Fibroblast of skin of right biceps (primary cell): ENCODE results near the gene PDLIM5.
"Not testable (repeated sequence)": the region's sequence is repeated elsewhere in the genome, so short reads cannot be mapped to it uniquely, and the experiment has no call there.

ENCODE experiments used
- DNase-seq: peaks from one replicate; pipeline ENCODE4 v3.0.0-alpha.2; 2013

The PDLIM5 gene

DNA sequence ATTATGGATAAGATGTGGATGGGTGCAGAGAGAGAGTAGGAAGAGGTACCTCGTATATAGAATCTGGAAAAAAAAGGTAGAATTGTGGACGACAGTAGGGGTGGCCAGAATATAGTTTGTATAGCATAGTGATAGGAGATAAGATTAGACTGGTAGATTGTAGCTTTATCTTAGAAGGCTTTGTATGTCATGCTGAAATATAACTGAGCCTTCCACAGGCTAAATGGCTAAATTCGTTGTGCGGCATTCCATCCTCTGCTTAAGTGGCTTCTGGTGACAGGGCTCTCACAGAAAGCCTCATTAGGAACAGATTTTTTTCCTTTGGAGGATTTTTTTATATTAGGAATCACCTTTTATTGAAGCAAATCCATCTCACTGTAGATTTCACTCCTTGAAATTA lies 163.7 kb downstream of the PDLIM5 start:
- no peak for DNase-seq

DNA sequence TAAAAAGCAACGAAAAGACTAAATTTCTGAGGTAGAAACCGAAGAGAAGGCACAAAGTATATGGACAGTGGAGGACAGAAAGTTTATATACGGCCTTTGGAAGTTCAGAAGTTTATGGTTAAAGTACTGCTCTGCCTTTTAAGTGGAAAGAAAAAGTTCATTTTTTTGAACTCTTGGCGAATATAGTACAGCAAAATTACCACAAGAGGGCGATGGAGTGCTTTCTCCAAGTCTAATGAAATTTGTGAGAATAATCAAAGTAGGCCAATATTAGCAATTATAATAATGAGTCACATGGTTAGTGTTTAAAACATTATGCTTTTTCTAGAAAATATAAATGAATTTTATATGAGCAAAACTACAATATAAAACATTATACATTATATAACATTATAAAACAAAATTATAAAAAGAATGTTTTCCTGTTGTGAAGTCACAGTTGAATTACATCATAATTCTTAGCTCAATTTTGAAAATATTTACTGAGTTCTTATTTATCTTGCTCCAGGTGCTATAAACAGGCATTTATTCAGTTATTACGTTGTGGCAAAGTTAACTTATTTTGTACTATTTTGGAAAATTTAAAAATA lies 169.8 kb downstream of the PDLIM5 start:
- peak; percentile 37 for DNase-seq

DNA sequence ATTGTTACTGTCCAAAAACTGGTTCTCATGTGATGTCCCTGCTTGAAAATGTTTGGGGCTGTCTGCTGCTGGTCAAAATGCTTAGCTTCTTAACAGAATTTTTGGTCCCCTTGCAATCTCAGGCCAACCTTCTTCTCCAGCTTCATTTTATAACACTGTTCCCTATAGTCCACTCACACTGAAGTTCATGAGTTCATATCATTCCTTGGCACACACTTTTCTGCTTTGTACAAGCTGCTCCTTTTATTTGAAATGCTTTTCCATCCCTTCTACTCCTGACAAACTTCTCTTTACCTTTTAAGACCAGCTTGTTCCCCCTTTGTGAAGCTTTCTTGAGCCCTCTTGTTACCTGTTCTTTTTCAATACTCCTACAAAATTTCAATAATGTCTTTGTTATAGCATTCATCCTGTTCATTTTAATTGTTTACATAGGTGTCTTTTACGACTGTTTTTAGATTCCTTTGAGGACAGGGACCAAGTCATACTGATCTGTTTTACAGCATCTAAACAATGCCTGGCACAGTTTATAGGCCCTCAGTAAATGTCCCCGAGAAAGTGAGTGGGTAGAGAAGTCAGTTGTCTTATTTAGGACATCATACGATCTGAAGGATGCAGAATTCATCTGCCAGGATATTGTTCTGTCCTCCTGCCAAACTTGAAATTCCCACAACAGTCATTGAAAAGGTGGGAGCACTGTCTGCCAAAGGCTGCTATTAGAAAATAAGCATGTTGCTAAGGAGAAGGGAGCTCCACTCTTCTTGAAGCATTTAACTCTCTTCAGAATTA lies 171.6 kb downstream of the PDLIM5 start:
- DNase-seq, result no peak

DNA sequence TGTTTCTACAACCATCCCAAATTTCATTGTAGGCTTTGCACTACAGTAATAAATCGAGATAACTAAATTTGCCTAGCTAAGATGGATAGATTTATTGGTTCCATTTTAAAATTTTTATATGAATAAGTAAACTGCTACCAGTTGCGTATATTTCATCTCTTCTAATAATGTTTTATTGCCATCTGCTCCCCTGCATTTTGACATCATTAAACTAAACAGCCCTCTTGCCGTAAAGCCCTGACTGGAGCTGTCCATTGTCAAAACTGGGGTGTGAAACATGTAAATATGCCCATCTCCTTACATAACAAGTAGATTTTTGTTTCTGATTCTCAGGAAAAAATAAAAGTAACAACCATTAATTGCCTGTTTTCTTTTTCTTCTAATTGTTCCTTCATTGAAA lies 175.2 kb downstream of the PDLIM5 start:
- no peak for DNase-seq

DNA sequence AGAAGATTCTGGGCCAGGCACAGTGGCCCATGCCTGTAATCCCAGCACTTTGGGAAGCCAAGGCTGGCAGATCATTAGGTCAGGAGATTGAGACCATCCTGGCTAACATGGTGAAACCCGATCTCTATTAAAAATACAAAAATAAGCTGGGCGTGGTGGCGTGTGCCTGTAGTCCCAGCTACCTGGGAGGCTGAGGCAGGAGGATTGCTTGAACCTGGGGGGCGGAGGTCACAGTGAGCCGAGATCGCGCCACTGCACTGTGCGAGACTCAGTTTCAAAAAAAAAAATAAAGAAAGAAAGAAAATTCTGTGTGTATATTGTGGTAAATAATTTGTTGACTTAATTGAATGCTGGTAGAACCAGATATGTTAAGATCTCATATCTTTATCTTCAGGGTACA lies 177.3 kb downstream of the PDLIM5 start:
- not testable (repeated sequence) for DNase-seq

DNA sequence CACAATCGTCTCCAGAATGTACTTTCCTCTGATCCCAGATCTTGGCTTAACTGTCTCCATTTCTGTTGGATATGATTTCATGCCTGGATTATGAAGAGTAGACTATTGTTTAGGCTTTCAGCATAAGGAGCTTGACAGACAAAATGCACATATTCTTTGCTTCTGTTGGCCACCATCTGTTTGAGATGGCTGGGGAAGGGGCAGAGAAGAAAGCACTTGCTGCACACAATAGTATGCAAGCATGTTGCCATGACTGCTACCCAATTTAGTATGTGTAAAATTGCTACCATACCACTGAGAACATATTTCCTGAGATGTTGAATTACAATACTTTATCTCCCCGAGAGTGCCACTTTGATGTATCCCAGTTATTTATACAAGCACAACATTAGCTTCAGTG lies 178.1 kb downstream of the PDLIM5 start:
- no peak for DNase-seq

DNA sequence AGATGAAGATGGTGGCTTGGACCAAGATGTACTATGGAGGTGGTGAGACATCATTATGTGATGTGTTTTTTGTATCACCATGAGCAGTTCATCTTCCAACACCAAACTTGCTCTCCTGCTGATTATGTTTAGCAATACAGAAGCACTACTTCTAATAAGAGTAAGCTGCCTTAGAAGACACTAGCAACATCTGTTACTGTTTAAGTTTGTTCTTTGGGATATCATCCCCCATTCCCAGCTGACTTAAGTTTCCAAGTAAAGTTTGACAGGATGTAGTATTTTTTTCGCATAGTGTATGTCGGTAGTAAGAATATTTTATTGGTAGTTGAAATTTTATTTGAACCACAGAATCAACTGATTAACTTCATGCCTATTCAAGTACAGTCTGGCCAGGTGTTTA lies 182.5 kb downstream of the PDLIM5 start:
- DNase-seq, result peak; percentile 83

DNA sequence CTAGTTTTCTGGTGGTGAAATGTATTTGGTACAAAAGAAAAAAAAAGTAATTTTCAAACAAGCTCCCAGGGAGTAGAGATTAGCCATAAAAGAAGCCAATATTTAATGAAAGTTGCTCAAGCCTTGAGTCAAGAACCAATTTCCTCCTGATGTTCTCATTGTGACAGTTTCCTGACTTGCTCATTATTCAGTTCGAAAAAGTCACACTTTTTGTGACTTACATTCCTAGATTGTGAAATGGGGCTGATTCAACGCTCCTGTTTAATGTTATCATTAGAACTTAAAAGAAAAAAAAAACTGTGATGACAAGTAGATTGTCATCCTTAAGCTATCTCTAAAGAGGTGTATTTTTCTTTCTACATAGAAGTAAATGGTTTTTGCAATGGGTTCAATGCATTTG lies 183.4 kb downstream of the PDLIM5 start:
- DNase-seq, result peak; percentile 70

DNA sequence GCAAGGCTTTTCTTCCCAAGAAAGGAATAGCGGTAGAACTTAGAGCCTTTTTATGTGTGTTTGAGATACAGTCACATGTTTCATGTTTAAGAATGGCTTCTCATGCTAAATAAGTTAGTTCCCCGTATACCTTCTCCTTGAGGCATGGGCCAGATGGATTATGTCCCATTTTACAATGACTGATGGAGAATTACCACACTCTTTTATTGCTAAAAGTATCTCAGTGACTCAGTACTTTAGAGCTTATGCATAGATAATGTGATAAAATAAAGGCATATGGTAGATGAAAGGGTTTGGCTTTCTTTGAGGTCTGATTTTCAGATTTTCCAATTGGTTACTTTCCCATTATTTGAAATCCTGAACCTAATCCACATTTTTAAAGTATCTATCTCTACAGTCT lies 184.3 kb downstream of the PDLIM5 start:
- peak; percentile 53 for DNase-seq

DNA sequence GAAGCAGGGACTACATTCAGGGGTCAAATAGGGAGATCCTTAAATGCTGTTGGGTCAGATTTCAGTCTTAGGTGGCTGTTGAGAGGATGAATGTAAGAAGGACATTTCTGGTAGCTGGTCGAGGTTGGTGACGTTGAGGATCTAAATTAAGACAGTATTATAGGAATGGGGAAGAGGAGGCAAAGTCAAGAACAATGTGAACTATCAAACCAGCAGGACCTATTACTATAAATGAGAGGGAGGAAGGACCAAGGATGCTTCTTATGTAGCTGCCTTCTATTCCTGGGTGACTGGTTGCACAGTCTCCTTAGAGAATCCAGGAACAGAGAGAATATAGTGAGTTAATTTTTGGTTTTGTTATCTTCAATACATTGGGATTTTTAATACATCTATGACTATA lies 187.6 kb downstream of the PDLIM5 start:
- no peak for DNase-seq

DNA sequence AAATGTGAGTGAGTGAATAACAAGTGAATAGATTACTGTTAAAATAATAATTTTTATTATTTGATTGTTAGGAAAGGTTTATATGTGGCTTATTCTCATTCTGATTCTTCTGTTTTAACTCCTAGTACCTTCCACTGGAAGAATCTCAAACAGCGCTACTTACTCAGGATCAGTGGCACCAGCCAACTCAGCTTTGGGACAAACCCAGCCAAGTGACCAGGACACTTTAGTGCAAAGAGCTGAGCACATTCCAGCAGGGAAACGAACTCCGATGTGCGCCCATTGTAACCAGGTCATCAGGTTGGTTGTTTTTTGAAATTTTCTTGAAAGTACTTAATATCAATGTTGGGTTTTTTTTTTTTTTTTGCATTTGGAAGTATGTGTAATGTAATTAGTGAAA lies 188.4 kb downstream of the PDLIM5 start:
- no peak for DNase-seq

DNA sequence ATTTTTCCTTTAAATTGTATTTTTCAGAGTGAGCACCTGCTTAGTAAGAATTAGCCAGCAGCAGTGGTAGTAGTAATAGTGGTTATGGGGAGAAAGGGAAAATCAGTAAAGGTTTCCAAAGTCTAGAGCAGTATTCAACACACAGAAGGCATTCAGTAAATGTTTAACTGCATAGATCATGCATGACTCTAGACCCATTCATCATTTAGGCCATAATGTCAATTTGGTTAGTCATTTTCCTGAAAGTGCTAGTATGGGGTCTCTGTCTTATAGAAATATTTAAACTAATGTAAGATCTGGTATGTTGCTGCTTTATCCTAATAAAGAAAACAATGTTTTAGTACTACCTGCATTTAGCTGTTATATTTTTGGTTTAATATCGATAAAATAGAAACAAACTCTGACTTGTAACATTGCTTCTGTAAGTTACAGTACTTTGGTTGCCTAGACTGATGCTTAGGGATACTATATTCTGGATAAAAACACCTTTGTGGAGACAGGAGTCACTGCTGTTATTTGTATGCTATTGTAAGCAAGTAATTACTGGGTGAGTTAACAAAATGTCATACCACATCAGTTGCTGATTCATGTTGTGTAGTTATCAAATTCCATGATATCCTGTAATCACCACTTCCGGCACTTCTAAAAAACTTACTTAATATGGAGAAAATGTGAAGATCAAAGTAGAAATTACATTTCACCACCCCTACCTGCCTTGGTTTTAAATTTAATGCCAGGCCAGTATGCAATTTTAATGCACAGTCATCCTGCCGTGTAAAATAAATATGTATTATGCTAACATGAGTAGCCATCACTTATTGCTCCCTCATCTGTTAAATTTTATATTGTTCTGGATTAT lies 190.2 kb downstream of the PDLIM5 start:
- DNase-seq, result peak; percentile 86

DNA sequence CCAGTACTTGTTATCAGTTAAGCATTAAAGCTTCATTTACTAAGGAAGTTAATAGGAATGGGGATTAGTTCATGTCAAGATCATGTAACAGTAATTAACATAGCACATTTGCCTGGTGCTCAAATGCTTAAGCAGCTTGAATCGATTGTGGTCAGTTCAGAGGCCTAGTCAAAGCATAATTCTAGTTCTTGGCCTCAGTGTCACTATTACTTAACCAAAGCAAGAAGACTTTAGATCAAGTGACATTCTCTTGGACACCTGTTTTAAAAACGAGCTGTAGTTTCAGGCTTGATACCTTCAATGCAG lies 190.8 kb downstream of the PDLIM5 start:
- peak; percentile 32 for DNase-seq

DNA sequence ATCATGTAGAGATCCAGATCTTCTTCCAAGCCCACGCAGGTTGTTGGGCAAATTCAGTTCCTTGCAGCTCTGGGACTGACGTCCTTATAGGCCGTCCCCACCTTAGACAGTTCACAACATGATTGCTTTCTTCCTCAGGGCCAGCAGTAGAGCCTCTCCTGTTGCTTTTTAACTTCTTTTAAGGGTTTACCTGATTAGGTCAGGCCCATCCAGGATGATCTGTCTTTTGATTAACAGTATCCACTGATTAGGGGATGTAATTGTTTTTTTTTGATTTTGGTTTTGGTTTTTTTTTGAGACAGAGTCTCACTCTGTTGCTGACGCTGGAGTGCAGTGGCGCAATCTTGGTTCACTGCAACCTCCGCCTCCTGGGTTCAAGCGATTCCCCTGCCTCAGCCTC lies 197.0 kb downstream of the PDLIM5 start:
- DNase-seq, result no peak

DNA sequence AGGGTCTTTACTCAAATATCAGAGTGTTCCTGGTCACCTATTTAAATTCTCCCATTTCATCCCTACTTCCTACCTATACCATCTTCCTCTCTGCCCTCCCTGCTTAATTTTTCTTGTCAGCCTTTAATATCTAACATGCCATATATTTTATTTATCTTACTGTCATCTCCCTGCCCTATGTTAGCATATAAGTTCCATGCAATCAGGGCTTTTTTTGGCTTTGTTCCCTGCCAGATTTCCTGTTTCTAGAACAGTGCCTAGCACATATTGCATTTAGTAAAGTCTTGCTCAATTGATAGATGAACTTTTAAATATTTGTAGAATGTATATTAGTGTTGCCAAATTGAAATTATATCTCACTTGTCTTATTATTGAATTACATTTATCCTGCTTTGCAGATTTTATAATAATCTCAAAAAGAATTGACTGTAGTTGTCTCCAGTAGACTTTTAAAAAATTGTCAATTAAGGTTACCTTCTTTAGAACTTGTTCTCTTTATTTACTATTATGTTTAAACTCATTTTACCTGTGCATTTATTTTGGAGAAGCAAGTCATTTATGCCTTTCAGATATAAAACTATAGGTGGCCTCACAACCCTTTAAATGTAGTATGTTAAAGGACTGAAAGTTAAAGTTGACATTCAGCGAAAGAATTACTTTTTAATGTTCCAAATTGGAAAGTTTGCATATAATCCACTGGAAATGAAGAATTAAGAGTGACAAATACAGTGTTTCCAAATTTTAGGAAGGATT lies 197.8 kb downstream of the PDLIM5 start:
- peak; percentile 63 for DNase-seq

DNA sequence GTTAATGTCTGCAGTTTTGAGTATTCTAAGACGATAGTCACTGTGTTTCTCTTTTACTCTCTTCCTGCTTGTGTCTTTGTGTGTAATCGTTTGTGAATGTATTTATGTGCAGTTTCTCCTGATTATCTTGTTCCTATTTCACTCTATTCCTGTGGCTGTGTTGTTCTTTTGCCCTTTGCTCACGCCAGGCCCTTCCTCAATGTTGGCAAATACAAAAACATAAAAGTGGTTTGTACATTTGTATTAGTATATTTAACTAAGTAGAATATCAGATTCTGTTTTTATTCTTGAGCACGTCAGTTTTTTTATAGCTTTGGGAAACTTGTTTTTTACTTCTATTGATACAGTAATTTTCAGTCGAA lies 198.4 kb downstream of the PDLIM5 start:
- DNase-seq, result no peak

DNA sequence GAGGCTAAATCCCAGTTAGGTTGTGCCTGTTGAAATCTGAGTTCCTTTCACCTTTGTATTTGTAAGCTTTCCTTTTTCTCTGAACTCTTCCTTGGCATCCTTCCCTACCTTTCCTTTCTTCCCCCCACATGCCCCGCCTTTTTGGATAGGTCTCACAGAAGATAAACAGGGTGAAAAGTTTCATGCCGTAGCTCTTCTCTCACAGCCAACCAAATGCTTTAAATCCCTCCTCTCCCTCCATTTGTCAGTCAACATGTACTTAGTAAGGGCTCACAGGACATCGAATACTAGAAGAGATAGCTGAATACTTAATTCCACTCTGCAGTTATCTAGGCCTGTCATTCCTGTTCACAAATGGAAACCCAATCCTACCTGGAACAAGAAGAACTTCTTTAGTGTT lies 198.9 kb downstream of the PDLIM5 start:
- no peak for DNase-seq

DNA sequence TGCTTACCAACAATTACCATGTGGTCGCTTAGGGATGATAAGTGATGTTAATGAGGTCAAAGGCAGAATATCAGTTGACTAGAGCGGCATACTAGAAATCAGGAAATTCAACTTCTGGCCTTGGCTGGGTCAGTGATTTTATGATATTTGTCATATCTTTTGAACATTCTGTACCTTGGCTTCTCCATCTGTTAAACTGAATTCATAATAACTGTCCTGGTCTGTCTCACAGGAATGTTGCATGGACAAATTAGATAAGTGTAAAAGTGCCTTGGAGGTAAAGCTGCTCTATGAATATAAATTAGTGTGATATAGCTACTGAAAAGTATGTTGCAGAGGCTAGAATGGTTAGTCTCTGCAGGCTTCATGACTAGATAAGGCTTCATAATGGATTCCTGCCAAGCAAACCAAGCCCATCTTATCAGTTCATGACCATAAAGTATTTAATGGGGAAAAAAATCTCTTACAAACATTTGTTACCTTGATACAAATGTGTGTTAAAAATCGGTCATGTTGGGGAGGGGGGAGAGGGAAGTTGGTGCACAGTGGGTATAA lies 201.4 kb downstream of the PDLIM5 start:
- DNase-seq, result no peak

DNA sequence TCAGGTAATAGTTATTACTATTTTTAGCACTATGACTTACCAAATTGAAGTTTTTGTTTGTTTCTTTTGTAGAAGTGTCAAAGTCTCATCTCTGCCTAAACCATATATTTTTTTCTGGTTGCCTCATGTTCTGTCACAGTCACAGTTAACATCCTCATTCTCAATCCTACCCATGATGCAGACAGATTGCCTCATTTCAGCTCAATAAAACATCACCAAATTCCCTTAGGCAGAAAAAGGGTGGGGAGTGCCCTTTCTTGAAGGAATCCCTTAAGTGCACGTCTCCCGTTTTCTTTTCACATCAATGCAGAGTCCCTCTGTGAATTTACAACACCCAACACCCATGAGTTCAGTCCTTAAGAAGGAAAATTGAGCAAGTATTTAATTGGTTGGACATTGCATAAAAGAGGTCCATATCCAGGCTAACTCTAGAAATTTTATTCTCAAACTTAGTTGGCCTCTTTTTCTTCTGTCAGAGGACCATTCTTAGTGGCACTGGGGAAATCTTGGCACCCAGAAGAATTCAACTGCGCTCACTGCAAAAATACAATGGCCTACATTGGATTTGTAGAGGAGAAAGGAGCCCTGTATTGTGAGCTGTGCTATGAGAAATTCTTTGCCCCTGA lies 202.4 kb downstream of the PDLIM5 start:
- no peak for DNase-seq

DNA sequence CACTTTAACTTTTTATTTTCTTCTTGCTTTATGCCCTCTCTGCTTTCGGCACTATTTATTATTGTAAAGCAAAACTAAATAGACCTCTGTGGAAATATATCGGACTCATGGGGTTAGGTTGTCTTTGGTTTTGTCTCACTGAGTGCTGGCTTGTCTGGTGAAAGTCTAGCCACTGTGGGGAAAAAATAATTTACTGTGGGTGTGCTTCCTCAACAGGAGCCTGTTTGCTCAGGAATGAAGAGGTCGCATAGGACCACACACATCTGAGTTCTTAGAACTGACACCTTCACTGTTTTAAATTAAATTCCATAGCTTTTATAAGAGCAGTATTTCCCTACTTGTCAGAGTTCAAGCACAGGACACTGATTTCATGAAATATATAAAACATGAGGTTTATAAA lies 203.0 kb downstream of the PDLIM5 start:
- no peak for DNase-seq

DNA sequence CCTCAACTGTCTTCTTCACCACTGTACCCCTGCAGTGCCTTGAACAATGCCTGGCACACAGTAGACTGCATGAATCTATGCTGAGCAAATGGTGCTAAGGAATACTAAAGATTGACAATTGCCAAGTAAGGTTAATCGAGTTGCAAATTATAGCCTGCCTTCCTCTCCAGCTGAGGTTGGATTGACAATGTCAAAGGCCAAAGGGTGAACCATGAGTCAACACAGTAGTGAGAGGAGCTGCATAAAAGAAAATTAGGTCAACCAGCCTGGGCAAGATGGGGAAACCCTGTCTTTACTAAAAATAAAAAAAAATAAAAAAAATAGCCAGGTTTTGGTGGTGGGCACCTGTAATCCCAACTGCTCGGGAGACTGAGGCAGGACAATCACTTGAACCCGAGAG lies 208.9 kb downstream of the PDLIM5 start:
- DNase-seq, result no peak

DNA sequence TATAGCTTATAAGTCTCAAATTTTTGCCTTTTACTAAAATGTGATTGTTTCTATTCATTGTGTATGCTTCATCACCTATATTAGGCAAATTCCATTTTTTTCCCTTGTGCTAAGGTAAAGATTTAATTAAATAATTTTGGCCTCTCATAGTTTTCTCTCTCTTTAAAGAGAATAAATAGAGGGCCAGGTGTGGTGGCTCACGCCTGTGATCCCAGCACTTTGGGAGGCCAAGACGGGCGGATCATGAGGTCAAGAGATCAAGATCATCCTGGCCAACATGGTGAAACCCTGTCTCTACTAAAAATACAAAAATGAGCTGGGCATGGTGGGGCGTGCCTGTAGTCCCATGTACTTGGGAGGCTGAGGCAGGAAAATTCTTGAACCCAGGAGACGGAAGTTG lies 213.3 kb downstream of the PDLIM5 start:
- not testable (repeated sequence) for DNase-seq
